ENCODE results near the gene MAP3K10. TPM values are rescaled to one million over a fixed set of nuclear protein-coding genes. Genes with fewer than 3 reads are reported as not detected.

Gene MAP3K10
- total RNA-seq, 2 donors from 2014 or later, result 10.5 to 23.8 TPM

DNA sequence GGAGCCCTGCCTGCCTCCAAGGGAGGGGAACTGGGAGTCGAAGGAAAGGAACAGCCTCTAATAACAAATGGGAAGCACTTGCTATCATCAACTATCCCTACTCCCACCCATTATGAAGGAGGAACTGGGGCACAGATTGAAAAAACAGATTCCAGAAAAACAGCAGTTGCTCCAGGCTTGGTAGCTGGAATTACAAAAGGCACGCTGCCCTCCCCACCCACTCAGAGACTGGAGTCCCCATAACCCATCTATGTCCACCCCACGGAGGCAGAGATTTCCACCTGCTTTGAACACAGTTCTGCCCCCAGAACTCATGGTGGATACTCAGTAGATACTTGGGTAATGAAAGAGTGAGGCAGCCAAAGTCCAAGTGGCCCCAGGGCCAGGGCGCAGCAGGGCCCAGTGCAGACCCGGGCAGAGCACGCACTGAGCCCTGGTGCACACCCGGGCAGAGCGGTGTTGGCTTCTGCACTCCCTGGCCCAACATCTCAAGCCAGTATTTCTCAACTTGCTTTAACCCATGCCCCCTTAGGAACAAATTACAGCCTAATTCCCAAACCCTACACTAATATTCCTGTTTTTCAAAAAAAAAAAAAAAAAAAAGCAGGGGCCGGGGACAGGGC, 54.4 kb downstream of the MAP3K10 start:
- TF ChIP-seq POLR2A (IDR thresholded peaks at IDR 0.05) (no peak), POLR2AphosphoS5 (IDR thresholded peaks at IDR 0.05) (no peak)
- TF ChIP-seq, protein P1, sequence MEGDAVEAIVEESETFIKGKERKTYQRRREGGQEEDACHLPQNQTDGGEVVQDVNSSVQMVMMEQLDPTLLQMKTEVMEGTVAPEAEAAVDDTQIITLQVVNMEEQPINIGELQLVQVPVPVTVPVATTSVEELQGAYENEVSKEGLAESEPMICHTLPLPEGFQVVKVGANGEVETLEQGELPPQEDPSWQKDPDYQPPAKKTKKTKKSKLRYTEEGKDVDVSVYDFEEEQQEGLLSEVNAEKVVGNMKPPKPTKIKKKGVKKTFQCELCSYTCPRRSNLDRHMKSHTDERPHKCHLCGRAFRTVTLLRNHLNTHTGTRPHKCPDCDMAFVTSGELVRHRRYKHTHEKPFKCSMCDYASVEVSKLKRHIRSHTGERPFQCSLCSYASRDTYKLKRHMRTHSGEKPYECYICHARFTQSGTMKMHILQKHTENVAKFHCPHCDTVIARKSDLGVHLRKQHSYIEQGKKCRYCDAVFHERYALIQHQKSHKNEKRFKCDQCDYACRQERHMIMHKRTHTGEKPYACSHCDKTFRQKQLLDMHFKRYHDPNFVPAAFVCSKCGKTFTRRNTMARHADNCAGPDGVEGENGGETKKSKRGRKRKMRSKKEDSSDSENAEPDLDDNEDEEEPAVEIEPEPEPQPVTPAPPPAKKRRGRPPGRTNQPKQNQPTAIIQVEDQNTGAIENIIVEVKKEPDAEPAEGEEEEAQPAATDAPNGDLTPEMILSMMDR (IDR thresholded peaks at IDR 0.05), result no peak
- no peak for DNase-seq (ENCODE audit: low spot score)
- Histone ChIP-seq H3K4me1 (replicated peaks) (no peaks in the 10 kb centered on the region), H3K36me3 (no peaks in the 10 kb centered on the region), H3K27ac (no peak overlapping the region), H3K9me3 (no peaks in the 10 kb centered on the region), H3K27me3 (replicated peaks; ENCODE audit: insufficient read depth) (no peaks in the 10 kb centered on the region), H3K4me3 (no peak overlapping the region)
- intact Hi-C loops (cut with DNase I), result no loop called here
- WGBS, result 79% methylated on average over 9 of the region's 9 CpGs

DNA sequence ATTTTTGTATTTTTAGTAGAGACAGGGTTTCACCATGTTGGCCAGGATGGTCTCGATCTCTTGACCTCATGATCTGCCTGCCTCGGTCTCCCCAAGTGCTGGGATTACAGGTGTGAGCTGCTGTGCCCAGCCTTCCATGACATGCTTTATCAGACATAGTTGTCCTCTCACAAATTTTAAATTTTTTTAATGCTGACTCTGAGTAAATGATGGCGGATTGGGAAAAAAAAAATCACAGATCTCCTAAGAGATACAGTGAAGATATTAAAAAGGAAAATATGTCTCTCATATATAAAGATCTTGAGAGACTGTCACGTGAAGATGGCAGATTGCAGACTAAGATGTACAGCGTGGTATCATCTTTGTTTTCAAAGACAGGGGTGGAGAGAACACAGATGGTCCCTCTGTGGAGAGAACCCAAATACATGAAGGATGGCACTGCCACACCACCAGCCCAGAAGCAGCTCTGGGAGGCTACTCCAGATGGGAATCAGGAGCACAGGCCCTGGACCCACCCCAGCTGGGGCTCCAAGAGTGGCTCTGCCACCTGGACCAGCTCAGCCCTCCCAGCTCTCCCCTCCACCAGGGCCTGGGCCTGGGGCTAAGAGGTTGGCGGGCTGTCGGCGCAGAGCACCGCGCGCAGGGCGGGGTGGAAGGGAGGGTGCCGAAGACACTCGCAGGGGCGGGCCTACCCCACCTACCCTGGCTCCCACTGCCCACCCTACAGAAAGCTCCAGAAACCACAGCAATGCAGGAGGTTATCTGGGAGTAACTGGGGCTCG, 55.3 kb downstream of the MAP3K10 start:
- no peaks in the 10 kb centered on the region for H3K27me3 ChIP-seq (replicated peaks; ENCODE audit: insufficient read depth)
- WGBS, result 92% methylated on average over 16 of the region's 16 CpGs
- no peak overlapping the region for H3K4me3 ChIP-seq
- TF ChIP-seq, protein P1 (IDR thresholded peaks at IDR 0.05), result no peak
- TF ChIP-seq POLR2AphosphoS5 (IDR thresholded peaks at IDR 0.05) (no peak), POLR2A (IDR thresholded peaks at IDR 0.05) (no peak)
- no peaks in the 10 kb centered on the region for H3K4me1 ChIP-seq (replicated peaks)
- no peaks in the 10 kb centered on the region for H3K36me3 ChIP-seq
- H3K9me3 ChIP-seq, result no peaks in the 10 kb centered on the region
- intact Hi-C loops (cut with DNase I), result no loop called here
- no peak for DNase-seq (ENCODE audit: low spot score)
- no peak overlapping the region for H3K27ac ChIP-seq

DNA sequence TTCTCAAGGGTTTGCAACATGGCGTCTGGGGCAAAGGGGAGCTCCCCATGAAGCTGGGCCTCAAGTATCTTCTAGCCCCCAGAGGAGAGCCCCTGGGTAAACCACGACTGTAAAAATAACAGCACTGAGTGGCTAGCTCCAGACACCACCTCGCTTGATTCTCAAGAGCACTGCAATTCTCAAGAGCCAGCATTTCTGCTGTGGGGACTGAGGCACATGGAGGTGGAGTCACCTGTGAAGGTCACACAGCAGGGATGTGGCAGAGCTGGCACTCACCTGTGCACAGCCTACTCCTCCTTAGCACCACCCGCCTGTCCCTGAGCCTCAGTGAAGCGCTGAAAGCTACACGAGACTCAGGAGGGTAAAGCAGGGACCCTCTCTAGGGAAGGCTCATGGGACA, 56.0 kb downstream of the MAP3K10 start:
- Histone ChIP-seq H3K4me1 (replicated peaks) (no peaks in the 10 kb centered on the region), H3K27ac (no peak overlapping the region), H3K4me3 (no peak overlapping the region), H3K27me3 (replicated peaks; ENCODE audit: insufficient read depth) (no peaks in the 10 kb centered on the region), H3K9me3 (no peaks in the 10 kb centered on the region), H3K36me3 (no peaks in the 10 kb centered on the region)
- DNase-seq (ENCODE audit: low spot score), result no peak
- TF ChIP-seq POLR2AphosphoS5 (IDR thresholded peaks at IDR 0.05) (no peak), POLR2A (IDR thresholded peaks at IDR 0.05) (no peak)
- TF ChIP-seq, protein P1 (IDR thresholded peaks at IDR 0.05), result no peak
- WGBS, result 89% methylated on average over 6 of the region's 6 CpGs
- intact Hi-C loops (cut with DNase I), result no loop called here

DNA sequence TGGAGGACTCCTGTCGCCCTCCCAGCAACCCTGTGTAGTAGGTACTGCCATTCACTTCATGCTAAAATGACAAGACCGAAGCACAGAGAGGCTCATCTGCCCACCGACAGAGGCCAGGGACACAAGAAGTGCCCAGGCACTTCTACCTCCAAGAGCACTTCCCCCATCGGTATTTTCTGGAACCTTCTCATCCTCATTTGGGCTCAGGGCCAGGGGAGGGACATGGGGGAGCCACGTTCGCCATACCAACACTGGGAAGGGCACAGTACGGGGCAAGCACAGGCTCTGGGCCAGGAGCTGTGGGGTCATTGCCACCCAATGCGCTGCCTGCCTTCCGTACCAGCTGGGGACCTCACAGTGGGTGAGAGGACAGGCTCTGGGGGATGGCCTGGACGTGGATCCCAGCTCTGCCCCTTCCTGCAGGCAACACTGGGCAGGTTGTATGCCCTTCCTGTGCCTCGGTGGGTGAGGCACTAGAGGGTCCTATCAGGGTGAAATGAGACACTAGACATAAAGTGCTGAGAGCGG, 56.6 kb downstream of the MAP3K10 start:
- H3K27me3 ChIP-seq (replicated peaks; ENCODE audit: insufficient read depth), result no peaks in the 10 kb centered on the region
- DNase-seq (ENCODE audit: low spot score), result no peak
- TF ChIP-seq POLR2AphosphoS5 (IDR thresholded peaks at IDR 0.05) (no peak), POLR2A (IDR thresholded peaks at IDR 0.05) (no peak)
- TF ChIP-seq, protein P1 (IDR thresholded peaks at IDR 0.05), result no peak
- H3K4me3 ChIP-seq, result no peak overlapping the region
- H3K27ac ChIP-seq, result no peak overlapping the region
- H3K36me3 ChIP-seq, result no peaks in the 10 kb centered on the region
- WGBS, result 88% methylated on average over 12 of the region's 12 CpGs
- intact Hi-C loops (cut with DNase I), result no loop called here
- peaks cover 4% of the 10 kb centered on the region for H3K4me1 ChIP-seq (replicated peaks)
- H3K9me3 ChIP-seq, result no peaks in the 10 kb centered on the region

Measured in prostate gland (tissue), 2 donors.